B cell (primary cell): ENCODE data around the gene TBC1D17. TPM values are rescaled to one million over a fixed set of nuclear protein-coding genes. Genes with fewer than 3 reads are reported as not detected.
A peak's percentile ranks its signal among the peaks of the same experiment; 100 is the strongest.

Source experiments
- ATAC-seq: fragments of 200-7000 bp; cut with Tn5 transposase; one replicate; pipeline ENCODE4 v1.10.0; 2021; ENCODE audit warnings: low read depth, mild to moderate bottlenecking, moderate number of reproducible peaks, moderate library complexity
- CTCF ChIA-PET: fragments of 350-600 bp; sonication (Branson Sonifier 250); formaldehyde crosslinking; loops from one replicate; lab custom pipeline; 2021; ENCODE audit warnings: antibody characterized with exemption, inconsistent platforms; lab: Charles Lee
- POLR2A ChIA-PET: fragments of 350-600 bp; sonication (Branson Sonifier 250); formaldehyde crosslinking; loops from one replicate; lab custom pipeline; 2021; ENCODE audit warnings: antibody characterized with exemption; lab: Charles Lee
- DNase-seq: peaks from one replicate; pipeline ENCODE4 v3.0.0; 2013
- H2AFZ ChIP-seq: 2 replicates; pipeline ENCODE4 v1.6.1; 2012; ENCODE audit warnings: mild to moderate bottlenecking, low read depth, low read length; ENCODE audit not compliant: insufficient read depth, poor library complexity, severe bottlenecking
- H3K27ac ChIP-seq, 2 donors: 1 replicate in 1 of 2; 2 replicates in 1 of 2; pipeline ENCODE4 v1.5.1; 2012 to 2013; ENCODE audit warnings: low read length in 2 of 2, mild to moderate bottlenecking in 2 of 2, moderate library complexity in 1 of 2
- H3K27me3 ChIP-seq, 4 experiments: fragments of 200-600 bp in 1 of 4; sonication (generic) in 1 of 4; replicated peaks in 1 of 4; 1 replicate in 2 of 4; 2 replicates in 2 of 4; pipeline versions ENCODE4 v1.6.1 to v1.7.0; 2013 to 2016; ENCODE audit warnings: low read length in 3 of 4, mild to moderate bottlenecking in 2 of 4, mixed read lengths in 1 of 4, moderate library complexity in 1 of 4; ENCODE audit not compliant: insufficient read depth in 4 of 4, control insufficient read depth in 3 of 4; ENCODE audit errors: control extremely low read depth in 1 of 4
- H3K36me3 ChIP-seq, 2 experiments: replicated peaks in 1 of 2; 1 replicate in 1 of 2; 2 replicates in 1 of 2; pipeline versions ENCODE4 v1.6.1 to v1.7.1; 2013; ENCODE audit warnings: low read length in 1 of 2; ENCODE audit not compliant: insufficient read depth in 2 of 2, control insufficient read depth in 1 of 2; ENCODE audit errors: control extremely low read depth in 1 of 2, extremely low read depth in 1 of 2
- H3K4me1 ChIP-seq, 2 donors: fragments of 200-600 bp in 1 of 2; sonication (generic) in 1 of 2; 1 replicate in 1 of 2; 2 replicates in 1 of 2; pipeline versions ENCODE4 v1.5.1 to v1.6.1; 2013 to 2017; ENCODE audit warnings: low read length in 2 of 2; ENCODE audit not compliant: control insufficient read depth in 2 of 2, insufficient read depth in 2 of 2
- H3K4me2 ChIP-seq: replicated peaks from 2 replicates; pipeline ENCODE3; 2012; ENCODE audit warnings: mild to moderate bottlenecking, low read depth, low read length; ENCODE audit not compliant: poor library complexity, severe bottlenecking
- H3K4me3 ChIP-seq, 5 experiments: fragments of 200-600 bp in 1 of 5; sonication (generic) in 1 of 5; 1 replicate in 3 of 5; 2 replicates in 2 of 5; pipeline versions ENCODE4 v1.5.1 to v1.7.0; 2011 to 2016; ENCODE audit warnings: low read length in 4 of 5, mild to moderate bottlenecking in 4 of 5, low read depth in 2 of 5, control low read depth in 1 of 5, moderate library complexity in 1 of 5; ENCODE audit not compliant: insufficient read depth in 1 of 5; ENCODE audit errors: control extremely low read depth in 1 of 5, extremely low read depth in 1 of 5
- H3K79me2 ChIP-seq: fragments of 200-600 bp; sonication (generic); one replicate; pipeline ENCODE4 v1.6.0; 2016; ENCODE audit warnings: low read length; ENCODE audit not compliant: control insufficient read depth, insufficient read depth
- H3K9ac ChIP-seq: fragments of 200-600 bp; sonication (generic); 2 replicates; pipeline ENCODE4 v1.6.1; 2017; ENCODE audit warnings: mild to moderate bottlenecking, low read length, moderate library complexity
- H3K9me3 ChIP-seq, 3 donors: one replicate each; pipeline versions ENCODE4 v1.6.1 to v1.7.1; 2013; ENCODE audit warnings: low read length in 2 of 3; ENCODE audit not compliant: control insufficient read depth in 2 of 3, insufficient read depth in 1 of 3; ENCODE audit errors: control extremely low read depth in 1 of 3
- H4K20me1 ChIP-seq: 2 replicates; pipeline ENCODE4 v1.6.0; 2012; ENCODE audit warnings: mild to moderate bottlenecking, low read length; ENCODE audit not compliant: insufficient read depth, control insufficient read depth, poor library complexity, severe bottlenecking
- H3K27ac Mint-ChIP-seq: one replicate; pipeline ENCODE4 v1.8.0; 2021; ENCODE audit warnings: mixed read lengths
- H3K27me3 Mint-ChIP-seq: one replicate; pipeline ENCODE4 v1.8.0; 2021; ENCODE audit warnings: mixed read lengths
- H3K4me1 Mint-ChIP-seq: one replicate; pipeline ENCODE4 v1.8.0; 2021; ENCODE audit warnings: mixed read lengths
- H3K4me3 Mint-ChIP-seq: one replicate; pipeline ENCODE4 v1.8.0; 2021; ENCODE audit warnings: mixed read lengths
- H3K9me3 Mint-ChIP-seq: one replicate; pipeline ENCODE4 v1.8.0; 2022; ENCODE audit warnings: mixed read lengths; ENCODE audit not compliant: insufficient read depth
- EZH2 ChIP-seq: IDR thresholded peaks from 2 replicates; pipeline ENCODE4 v1.6.1; 2012; ENCODE audit warnings: borderline replicate concordance, low read depth, mild to moderate bottlenecking, moderate library complexity, low read length; ENCODE audit not compliant: insufficient read depth, poor library complexity, severe bottlenecking
- WGBS: methylation state at CpG from one replicate; pipeline ENCODE4 v1.1.5; 2013; ENCODE audit warnings: missing lambda C conversion rate; ENCODE audit not compliant: insufficient coverage; 5-methylcytosine and 5-hydroxymethylcytosine counted together
- intact Hi-C: fragments of 100-400 bp; cut with micrococcal nuclease; formaldehyde crosslinking; loops from one replicate; pipeline ENCODE4 v1.10.0; 2022
- polyA plus RNA-seq: library from polyadenylated mRNA; depleted of rRNA; stranded (reverse); fragments of >200 nt; gene quantifications from 2 replicates; pipeline ENCODE4 v1.2.3, GENCODE V29; 2012
- total RNA-seq, 2 donors: library from RNA; stranded (reverse); fragments of 120-200 nt in 1 of 2; gene quantifications; 1 replicate in 1 of 2; 2 replicates in 1 of 2; pipeline versions ENCODE4 v1.2.3 to v1.2.4, GENCODE V29; 2013 to 2022
- TF ChIP-seq, protein P1 (sequence below): fragments of 200-600 bp; IDR thresholded peaks from one replicate; pipeline ENCODE4 v1.8.0; 2022; ENCODE audit warnings: antibody characterized with exemption, mild to moderate bottlenecking

TBC1D17 gene
- total and polyA plus RNA-seq, 2 donors (not counting 1 experiment from before 2014, with no cell fraction given), result 85.7 to 98.7 TPM

GRCh38 chr19:49891393-49891792 is 13.9 kb downstream of the TBC1D17 start:
- Histone ChIP-seq H3K9me3 (peaks cover 0 to 7% (median 0%) of the 10 kb centered on the region in 3 donors), H4K20me1 (peaks cover 15% of the 10 kb centered on the region), H3K4me3 (no peak overlapping the region), H3K27ac (no peak overlapping the region), H2AFZ (no peak overlapping the region), H3K4me2 (no peak overlapping the region), H3K79me2 (peaks cover 4% of the 10 kb centered on the region), H3K9ac (no peak overlapping the region), H3K36me3 (no peaks in the 10 kb centered on the region), H3K4me1 (peaks cover 18 to 33% of the 10 kb centered on the region in 2 donors), H3K27me3 (no peaks in the 10 kb centered on the region)
- no peaks in the 10 kb centered on the region for H3K27me3 Mint-ChIP-seq
- H3K9me3 Mint-ChIP-seq, result no peaks in the 10 kb centered on the region
- peaks cover 42% of the 10 kb centered on the region for H3K4me1 Mint-ChIP-seq
- no peak for TF ChIP-seq EZH2
- TF ChIP-seq, protein P1, sequence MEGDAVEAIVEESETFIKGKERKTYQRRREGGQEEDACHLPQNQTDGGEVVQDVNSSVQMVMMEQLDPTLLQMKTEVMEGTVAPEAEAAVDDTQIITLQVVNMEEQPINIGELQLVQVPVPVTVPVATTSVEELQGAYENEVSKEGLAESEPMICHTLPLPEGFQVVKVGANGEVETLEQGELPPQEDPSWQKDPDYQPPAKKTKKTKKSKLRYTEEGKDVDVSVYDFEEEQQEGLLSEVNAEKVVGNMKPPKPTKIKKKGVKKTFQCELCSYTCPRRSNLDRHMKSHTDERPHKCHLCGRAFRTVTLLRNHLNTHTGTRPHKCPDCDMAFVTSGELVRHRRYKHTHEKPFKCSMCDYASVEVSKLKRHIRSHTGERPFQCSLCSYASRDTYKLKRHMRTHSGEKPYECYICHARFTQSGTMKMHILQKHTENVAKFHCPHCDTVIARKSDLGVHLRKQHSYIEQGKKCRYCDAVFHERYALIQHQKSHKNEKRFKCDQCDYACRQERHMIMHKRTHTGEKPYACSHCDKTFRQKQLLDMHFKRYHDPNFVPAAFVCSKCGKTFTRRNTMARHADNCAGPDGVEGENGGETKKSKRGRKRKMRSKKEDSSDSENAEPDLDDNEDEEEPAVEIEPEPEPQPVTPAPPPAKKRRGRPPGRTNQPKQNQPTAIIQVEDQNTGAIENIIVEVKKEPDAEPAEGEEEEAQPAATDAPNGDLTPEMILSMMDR, result no peak
- WGBS, result 96% methylated on average over 16 of the region's 17 CpGs
- ATAC-seq (no peak), DNase-seq (no peak)
- intact Hi-C loops, result no loop called here
- H3K4me3 Mint-ChIP-seq, result peak overlapping the region; percentile 23
- peak overlapping the region; percentile 26 for H3K27ac Mint-ChIP-seq
- CTCF ChIA-PET, result interaction anchor here (0.7 to 1.2 kb wide), 2 partner anchors 26 to 106 kb away, joined by 3 read pairs; no protein-coding TSS in a partner anchor
- POLR2A ChIA-PET, result interaction anchor here (0.6 to 2.1 kb wide), 4 partner anchors 20 to 999 kb away, joined by 3 to 8 read pairs (median 3); no protein-coding TSS in a partner anchor

DNA sequence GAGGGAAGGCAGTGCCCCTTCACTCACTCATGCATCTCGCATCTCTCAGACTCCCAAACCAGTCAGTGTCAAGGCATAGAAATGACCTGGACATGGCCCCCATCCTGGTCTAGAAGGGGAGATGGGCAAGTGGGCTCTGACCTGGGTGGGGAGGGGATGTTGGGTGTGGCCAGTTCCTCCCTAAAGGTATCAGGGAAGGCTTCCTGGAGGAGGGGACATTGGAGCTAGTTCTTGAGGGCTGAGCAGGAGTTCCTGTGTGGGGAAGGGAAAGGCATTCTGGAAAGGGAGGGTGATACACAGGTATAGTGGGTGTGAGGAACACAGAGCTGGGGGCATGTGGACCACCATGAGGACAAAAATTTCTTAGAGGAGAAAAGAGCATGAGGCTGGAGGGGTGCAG is 15.2 kb downstream of the TBC1D17 start:
- Mint-ChIP-seq H3K27me3 (no peaks in the 10 kb centered on the region), H3K9me3 (no peaks in the 10 kb centered on the region), H3K4me3 (no peak overlapping the region), H3K4me1 (peaks cover 55% of the 10 kb centered on the region), H3K27ac (no peak overlapping the region)
- Histone ChIP-seq H3K4me2 (no peak overlapping the region), H3K9me3 (peaks cover 0 to 7% (median 0%) of the 10 kb centered on the region in 3 donors), H3K9ac (no peak overlapping the region), H4K20me1 (peaks cover 12% of the 10 kb centered on the region), H3K79me2 (peaks cover 4% of the 10 kb centered on the region), H3K4me3 (no peak overlapping the region), H3K27me3 (no peaks in the 10 kb centered on the region), H3K27ac (no peak overlapping the region), H2AFZ (no peak overlapping the region), H3K4me1 (peaks cover 30 to 46% of the 10 kb centered on the region in 2 donors), H3K36me3 (no peaks in the 10 kb centered on the region)
- ChIA-PET POLR2A (interaction anchor here (0.9 kb wide), 1 partner anchor 14 kb away, joined by 3 read pairs; no protein-coding TSS in a partner anchor), CTCF (no interaction called here)
- no peak for DNase-seq
- no peak for ATAC-seq
- TF ChIP-seq, protein P1, result no peak
- no peak for TF ChIP-seq EZH2
- intact Hi-C loops, result no loop called here
- WGBS, result no CpG with 5 or more reads among the region's 1 CpG
